Stimulated activated CD4-positive, alpha-beta T cell treated with anti-CD3 and anti-CD28 coated beads, Interleukin-2, amount 100 ng/mL, for 24 hours (primary cell): ENCODE data around the gene RRAD.
A peak's percentile ranks its signal among the peaks of the same experiment; 100 is the strongest.
"Not testable (repeated sequence)": the region's sequence is repeated elsewhere in the genome, so short reads cannot be mapped to it uniquely, and the experiment has no call there.

Experiments used
- DNase-seq, 2 donors: peaks; one replicate each; pipeline ENCODE4 v3.0.0-alpha.2; 2020

Gene RRAD

DNA sequence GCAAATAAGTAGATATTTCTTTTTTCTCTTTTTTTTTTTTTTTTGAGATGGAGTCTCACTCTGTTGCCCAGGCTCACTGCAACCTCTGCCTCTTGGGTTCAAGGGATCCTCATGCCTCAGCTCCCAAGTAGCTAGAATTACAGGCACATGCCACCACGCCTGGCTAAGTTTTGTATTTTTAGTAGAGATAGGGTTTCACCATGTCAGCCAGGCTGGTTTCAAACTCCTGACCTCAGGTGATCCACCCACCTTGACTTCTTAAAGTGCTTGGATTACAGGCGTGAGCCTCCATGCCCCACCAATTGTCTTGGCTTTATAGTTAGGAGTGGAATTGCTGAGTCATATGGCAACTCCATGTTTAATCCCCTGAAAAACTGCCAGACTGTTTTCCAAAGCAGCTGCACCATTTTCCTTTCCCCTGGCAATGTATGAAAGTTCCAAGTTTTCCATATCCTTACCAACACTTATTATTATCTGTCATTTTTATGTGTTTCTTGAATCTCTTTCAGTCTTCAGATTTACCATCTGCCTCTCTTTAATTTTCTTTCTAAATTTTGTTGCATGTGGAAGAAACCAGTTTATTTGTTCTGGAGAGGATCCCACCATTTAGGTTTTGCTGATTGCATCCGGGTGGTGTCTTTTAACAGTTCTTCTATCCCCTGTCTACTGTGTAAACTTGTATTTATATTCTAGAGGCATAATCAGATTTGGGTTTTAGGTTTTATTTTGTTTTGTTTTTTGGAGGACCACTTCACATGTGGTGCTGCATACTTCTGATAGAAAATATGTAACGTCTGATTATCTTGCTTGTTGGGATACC is 25.8 kb upstream of the RRAD start:
- no peak for DNase-seq

DNA sequence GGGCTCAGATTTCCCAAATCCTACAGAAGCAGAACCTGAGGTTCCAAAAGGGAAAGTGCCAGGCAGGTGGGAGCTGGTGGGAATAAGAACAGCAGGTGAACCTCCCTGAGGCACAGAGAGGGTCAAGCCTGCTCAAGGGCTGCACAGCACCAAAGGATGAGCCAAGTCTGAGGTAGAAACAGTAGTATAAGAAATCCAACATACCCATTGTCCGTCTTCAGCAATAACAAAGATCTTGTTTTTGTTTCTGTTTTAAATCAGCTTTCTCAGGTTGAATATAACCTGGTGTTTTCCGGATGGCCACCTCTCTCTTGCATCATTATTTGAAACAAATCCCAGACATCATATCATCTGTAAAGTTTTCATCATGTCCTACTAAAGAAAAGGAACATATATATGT is 25.1 kb upstream of the RRAD start:
- no peak for DNase-seq

DNA sequence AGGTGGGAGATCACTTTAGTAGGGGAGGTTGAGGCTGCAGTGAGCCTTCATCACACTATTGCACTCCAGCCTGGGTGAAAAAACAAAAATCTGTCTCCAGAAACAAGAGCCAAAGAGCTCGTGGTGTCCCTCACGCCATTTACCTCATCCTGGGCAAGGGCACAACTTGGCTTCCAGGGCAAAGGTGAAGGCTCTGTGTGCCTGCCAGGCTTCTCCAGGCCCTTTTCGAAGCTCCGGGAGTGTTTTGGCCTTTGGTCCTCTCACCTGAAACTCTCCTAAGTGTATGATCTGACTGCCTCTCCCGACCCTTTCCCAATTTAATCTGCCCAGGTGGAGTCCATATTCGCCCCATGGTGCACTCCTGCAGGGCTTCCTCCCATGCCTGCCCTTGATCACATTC is 24.1 kb upstream of the RRAD start:
- DNase-seq: no peak

DNA sequence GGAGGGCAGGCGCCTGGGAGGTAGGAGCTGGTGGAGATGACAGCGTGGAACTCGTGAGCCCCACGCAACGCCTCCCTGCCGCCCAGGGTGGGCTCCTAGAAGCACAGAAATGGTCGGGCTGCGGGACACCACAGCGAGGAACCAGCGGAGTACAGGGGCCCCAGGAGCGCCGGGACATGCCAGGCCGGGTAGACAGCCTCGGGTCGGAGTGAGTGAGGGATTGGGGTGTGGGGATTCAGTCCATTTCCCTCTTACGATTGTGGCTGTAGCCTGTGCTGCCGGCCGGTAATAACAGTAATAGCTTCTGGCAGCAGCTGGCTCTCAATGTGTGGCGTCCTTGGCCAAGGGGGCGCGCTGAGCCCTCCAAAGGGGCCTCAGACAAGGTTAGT is 23.5 kb upstream of the RRAD start:
- no peak for DNase-seq

DNA sequence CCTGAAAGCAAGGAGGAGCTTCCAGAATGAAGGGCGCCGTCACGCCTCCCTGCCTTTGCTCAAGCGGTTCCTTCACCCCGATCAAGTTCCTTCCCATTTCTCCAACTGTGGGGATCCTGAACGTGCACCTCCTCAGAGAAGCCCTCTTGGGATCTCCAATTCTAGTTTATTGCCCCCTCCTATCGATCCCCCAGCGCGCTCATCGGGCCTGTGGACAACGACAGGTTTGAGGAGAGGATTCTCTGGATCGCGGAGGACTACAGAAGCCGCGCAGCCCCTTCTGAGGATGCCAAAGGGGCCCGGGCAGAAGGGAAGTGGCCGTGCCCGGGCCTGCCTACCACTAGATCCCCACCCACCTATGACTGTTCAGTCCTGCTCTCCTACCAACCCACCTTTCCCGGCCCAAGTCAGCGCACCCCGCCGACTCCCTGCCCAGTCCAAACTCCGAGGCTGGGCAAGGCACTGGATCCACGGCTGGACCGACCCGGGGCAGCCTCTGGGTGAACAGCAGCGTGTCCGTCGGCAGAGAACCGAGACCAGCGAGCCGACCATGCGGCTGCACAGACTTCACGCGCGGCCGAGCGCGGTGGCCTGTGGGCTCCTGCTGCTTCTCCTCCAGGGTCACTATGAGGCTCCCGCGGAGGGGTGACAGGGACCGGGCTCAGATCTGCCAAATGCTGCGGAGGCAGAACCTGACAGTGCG is 22.9 kb upstream of the RRAD start:
- no peak for DNase-seq

DNA sequence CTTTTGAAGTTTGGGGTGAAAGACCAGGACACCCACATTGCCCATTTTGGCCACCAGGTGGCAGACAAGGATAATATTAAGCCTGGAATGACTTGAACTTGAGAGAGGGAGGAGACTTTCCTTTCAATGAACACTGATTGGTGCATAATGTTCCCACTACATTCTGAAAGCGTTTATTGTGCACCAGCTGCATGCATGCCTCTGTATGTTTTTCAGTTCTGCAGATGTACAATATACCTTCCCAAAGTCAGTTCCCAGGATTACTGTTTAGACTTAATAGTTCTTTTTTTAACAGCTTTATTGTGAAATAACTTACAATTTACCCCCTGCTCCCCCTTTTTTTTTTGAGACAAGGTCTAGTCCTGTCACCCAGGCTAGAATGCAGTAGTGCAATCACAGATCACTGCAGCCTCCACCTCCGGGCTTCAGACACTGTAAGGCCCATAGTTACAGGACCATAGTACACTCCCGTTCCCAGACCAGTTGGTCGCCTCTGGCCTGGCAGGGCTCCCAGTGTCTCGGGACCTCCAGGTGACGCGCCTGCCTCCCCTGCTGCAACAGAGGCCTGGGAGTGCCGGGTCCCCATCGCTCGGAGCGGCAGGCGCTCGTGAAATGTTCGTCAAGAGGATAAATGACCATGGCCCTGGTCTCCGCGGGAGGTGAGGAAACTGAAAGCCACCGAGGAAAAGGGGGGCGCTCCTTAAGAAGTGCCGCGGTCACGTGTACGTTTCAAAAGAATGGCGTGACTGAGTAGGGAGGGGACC is 22.1 kb upstream of the RRAD start:
- DNase-seq: peak; percentile 90 to 91

DNA sequence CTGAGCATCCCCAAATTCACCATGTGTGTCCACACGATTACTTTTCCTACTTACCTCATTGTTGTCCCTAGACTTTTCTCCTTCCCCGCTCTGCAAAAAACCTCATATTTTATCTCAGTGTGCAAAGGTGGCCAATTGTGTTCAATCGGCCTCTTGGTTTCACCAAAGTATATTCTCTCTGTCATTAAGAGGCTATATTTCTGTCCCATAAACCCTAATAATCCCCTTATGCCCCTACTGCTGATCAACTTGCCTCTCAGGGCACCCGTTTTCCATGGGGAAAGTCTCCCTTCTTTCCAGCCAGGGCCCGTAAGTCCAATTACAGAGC is 21.6 kb upstream of the RRAD start:
- no peak for DNase-seq

DNA sequence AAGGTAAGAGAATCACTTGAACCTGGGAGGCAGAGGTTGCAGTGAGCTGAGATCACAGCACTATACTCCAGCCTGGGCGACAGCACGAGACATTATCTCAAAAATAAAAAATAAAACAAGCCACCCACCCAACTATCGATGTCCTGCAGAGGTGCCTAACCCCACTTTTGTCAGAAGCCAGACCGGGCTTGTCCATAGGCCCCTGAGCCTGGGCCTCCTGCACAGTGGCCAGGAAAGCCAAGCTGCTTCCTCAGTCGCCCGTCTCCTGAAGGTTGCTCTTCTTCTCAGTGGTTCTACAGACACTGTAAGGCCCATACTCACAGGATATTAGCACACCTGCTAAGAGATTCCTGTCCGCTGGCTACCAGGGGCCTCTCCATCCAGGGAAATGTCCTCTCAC is 21.2 kb upstream of the RRAD start:
- no peak for DNase-seq

DNA sequence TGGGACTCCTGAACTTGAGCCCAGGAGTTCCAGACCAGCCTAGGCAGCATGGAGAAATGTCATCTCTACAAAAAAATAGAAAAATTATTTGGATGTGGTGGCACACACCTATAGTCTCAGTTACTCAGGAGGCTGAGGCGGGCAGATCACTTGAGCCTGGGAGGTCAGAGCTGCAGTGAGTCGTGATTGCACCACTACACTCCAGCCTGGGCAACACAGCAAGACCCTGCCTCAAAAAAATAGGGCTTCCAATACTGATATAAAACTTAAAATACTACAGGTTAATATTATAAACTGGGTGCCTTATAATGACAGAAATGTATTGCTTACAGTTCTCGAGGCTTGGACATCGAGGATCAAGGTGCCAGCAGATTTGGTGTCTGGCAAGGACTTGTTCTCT is 20.6 kb upstream of the RRAD start:
- no peak for DNase-seq

DNA sequence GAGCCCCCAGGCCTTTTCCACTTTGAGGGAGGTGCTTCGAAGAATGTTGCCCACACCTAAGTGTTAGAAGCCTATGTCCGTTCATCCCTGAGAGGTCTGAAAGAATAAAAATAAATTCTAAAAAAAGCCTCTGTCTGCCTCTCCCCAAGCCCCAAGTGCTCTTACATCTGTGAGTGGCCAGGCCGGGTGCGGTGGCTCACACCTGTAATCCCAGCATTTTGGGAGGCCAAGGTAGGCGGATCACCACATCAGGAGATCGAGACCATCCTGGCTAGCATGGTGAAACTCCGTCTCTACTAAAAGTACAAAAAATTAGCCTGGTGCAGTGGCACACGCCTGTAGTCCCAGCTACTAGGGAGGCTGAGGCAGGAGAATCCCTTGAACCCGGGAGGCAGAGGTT is 19.6 kb upstream of the RRAD start:
- not testable (repeated sequence) for DNase-seq

DNA sequence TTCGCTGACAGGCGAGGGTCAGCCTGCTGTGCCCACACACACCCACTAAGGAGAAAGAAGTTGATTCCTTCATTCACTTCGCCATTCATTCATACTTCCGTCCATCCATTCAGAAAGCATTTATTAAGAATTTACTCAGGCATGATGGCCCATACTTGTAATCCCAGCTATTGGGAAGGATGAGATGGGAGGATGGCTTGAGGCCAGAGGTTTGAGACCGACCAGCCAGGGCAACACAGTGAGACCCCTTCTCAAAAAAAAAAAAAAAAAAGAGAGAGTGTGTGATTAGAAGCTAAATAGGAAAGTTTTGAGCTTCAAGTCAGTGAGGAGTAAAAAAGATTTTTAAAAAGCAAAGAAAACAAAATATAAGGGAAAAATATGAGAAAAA is 18.7 kb upstream of the RRAD start:
- no peak for DNase-seq

DNA sequence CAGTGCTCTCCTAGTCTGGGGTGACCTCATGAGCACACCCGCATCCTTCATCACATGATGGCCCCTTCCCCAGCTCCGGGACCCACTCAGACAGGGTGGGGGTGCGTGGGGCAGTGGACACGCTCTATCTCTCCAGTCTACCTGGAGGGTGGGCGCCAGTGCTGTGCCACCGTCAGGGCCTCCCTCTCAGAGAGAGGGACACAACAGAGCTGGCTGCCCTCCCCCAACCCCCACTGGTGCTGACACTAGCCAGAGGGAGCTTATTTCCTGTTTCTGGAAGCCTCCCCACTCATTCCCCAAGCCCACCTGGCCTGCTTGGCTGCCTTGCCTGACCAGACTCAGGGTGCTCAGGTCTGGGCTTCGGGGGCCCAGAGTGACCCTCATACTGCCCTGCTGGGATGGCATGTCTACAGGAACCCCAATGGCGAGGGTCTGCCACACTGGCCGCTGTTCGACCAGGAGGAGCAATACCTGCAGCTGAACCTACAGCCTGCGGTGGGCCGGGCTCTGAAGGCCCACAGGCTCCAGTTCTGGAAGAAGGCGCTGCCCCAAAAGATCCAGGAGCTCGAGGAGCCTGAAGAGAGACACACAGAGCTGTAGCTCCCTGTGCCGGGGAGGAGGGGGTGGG is 18.2 kb upstream of the RRAD start:
- no peak for DNase-seq

DNA sequence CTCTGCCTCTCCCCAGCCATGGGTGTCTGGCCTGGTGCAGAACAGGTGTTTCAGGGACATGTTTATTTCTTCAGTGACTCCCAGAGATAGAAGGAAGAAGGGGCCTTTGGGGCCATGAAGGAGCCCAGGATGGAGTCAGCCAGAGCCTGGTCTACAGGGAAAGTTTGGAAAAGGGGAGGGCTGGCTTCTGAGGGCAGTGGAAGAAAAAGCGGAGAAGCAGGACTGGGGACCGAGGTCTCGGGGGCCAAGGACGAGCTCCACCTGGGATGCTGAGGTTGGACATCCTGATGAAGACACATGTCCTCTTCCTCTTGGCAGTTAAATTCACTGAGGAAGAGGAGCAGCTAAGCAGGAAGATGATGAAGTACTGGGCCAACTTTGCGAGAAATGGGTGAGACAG is 17.6 kb upstream of the RRAD start:
- DNase-seq: no peak

DNA sequence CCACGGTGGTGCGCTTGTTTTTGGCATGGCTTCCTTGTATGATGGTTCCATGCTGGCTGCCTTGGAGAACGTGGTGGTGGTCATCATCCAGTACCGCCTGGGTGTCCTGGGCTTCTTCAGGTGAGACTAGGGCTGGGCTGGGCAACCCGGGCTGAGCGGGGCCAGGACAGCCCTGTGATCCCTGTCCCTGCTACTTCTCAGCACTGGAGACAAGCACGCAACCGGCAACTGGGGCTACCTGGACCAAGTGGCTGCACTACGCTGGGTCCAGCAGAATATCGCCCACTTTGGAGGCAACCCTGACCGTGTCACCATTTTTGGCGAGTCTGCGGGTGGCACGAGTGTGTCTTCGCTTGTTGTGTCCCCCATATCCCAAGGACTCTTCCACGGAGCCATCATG is 14.9 kb upstream of the RRAD start:
- DNase-seq: no peak

DNA sequence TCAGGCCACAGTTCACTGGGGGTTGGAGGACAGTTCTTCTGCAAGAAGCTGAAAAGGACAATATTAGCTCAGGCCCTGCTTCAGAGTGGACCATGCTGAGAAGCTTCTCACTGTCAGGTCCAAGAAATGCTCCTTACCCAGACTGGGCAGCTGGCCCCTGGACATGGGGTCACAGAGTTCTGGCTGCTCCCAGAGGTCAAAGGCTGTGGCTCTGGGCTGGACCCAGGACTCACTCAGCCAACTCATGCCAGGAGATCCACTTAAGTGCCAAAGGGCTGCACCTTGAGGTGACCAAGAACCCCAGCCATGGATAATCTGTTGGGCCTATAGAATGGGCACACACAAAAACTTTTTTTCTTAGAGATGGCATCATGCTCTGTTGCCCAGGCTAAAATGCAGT is 14.0 kb upstream of the RRAD start:
- DNase-seq: no peak

DNA sequence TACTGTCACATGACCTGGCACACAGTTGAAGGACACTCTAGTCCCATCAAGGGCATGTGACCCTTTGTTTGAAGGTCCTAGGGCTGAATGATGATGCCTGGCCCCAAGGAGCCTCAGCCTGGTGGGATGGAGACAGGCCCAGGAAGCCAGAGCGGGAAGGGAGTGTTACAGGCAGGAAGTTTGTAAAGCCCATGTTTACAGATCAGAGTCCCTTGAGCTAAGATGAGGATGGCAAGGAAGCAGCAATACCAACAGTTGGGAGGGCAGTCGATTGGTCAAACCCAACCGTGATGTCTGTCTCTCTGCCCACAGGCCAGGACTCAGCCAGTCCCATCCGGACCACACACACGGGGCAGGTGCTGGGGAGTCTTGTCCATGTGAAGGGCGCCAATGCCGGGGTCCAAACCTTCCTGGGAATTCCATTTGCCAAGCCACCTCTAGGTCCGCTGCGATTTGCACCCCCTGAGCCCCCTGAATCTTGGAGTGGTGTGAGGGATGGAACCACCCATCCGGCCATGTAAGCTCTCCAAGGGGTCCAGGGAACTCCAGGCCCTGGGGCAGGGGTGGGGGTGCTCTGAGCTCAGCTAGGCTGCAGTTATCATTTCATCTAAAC is 12.5 kb upstream of the RRAD start:
- DNase-seq: no peak

DNA sequence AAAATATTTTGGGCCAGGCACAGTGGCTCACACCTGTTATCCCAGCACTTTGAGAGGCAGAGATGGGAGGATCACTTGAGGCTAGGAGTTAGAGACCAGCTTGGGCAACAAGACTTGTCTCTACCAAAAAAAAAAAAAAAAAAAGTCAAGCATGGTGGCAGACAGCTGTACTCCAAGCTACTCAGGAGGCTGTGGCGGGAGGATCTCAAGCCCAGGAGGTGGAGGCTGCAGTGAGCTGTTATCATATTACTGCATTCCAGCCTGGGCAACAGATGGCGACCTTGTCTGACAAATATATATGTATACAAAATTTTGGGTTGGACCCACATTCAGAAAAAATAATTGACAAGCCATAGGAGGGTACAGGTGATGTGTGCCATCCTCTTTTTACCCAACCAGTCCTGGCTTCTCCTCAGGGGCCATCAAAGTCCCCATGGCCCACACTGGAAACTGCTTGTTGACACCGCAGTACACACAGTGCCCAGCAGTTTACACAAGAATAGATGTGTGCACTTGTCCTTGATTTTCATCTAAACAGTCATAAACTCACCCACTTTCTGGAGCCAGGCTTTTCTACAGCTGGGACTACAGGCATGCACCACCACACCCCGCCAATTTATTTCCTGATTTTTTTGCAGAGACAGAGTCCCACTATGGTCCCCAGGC is 11.7 kb upstream of the RRAD start:
- DNase-seq: no peak

DNA sequence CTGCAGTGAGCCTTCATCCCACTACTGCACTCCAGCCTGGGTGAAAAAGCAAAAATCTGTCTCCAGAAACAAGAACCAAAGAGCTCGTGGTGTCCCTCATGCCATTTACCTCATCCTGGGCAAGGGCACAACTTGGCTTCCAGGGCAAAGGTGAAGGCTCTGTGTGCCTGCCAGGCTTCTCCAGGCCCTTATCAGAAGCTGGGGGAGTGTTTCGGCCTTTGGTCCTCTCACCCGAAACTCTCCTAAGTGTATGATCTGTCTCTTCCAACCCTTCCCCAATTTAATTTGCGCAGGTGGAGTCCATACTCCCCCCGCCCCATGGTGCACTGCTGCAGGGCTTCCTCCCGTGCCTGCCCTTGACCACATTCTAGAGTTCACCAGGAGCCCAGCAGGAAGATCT is 11.1 kb upstream of the RRAD start:
- no peak for DNase-seq

DNA sequence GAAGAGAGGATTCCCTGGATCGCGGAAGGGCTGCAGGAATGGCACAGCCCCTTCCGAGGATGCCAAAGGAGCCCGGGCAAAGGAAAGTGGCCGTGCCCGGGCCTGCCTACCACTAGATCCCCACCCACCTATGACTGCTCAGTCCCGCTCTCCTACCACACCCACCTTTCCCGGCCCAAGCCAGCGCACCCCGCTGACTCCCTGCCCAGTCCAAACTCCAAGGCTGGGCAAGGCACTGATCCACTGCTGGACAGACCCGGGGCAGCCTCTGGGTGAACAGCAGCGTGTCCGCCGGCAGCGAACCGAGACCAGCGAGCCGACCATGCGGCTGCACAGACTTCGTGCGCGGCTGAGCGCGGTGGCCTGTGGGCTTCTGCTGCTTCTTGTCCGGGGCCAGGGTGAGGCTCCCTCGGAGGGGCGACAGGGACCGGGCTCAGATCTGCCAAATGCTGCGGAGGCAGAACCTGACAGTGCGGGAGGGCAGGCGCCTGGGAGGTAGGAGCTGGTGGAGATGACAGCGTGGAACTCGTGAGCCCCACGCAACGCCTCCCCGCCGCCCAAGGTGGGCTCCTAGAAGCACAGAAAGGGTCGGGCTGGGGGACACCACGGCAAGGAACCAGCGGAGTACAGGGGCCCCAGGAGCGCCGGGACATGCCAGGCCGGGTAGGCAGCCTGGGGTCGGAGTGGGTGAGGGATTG is 10.1 kb upstream of the RRAD start, which contains the start of gene CES2:
TSS of gene CES2 (plus strand) at position 203 of the 698 bp plus-strand sequence. CDS start at position 323, 120 bp downstream.
- DNase-seq: no peak

DNA sequence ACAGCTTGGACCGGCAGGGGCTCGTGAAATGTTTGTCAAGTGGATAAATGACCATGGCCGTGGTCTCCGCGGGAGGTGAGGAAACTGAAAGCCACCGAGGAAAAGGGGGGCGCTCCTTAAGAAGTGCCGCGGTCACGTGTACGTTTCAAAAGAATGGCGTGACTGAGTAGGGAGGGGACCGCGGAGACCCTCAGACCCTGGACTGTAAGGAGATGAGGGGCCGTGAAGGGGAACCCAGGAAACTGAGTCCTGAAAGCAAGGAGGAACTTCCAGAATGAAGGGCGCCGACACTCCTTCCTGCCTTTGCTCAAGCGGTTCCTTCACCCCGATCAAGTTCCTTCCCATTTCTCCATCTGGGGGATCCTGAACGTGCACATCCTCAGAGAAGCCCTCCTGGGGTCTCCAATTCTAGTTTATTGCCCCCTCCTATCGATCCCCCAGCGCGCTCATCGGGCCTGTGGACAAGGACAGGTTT is 9.5 kb upstream of the RRAD start:
- DNase-seq: not testable (repeated sequence)

DNA sequence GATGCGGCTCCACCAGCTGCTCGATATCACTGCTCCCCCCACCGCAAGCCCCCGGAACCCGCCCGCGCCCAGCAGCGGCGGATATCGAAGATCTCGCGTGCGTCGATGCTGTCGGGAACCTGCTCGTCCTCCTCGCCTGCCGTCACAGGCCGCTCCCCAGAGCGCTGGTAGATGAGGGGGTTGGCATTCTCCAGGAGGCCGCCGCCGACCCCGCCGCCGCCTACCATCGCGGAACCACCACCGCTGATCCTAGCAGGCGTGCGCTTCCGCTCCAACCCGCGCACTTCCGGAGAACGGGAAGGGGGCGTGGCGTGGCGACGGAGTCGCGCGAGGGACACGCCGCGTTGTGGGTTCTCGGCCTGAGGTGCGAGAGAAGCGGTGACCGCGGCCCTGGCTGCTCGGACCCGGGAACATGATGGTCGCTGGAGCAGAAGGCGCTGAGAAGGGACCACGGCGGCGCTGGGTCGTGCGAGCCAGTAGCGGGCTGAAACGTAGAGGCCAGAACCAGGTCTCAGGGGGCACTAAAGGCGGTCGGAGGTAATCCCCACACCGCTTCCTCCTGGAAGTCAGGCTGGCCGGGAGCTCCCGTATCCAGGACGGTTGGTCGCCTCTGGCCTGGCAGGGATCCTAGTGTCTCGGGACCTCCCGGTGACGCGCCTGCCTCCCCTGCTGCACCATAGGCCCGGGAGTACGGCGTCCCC is 9.0 kb upstream of the RRAD start, which contains the start of gene CIAO2B:
TSS of gene CIAO2B (minus strand) at position 265 of the 701 bp plus-strand sequence. CDS start at position 227, 38 bp downstream.
- peak; percentile 91 to 94 for DNase-seq
